HCT116 (cell line): Measurements from ENCODE around the gene THRAP3. TPM values are rescaled to one million over a fixed set of nuclear protein-coding genes. Genes with fewer than 3 reads are reported as not detected.

Experiments used
- CEBPB ChIP-seq: IDR thresholded peaks from 2 replicates; pipeline ENCODE4 v1.6.1; 2012; ENCODE audit warnings: low read depth
- CTCF ChIP-seq, 3 experiments: fragments of 200-600 bp in 1 of 3; sonication (generic) in 1 of 3; IDR thresholded peaks in 2 of 3; conservative IDR thresholded peaks in 1 of 3; 2 replicates each; pipeline ENCODE4 v1.5.1; 2012 to 2017; ENCODE audit warnings: low read depth in 2 of 3, low read length in 2 of 3, antibody characterized with exemption in 1 of 3, borderline replicate concordance in 1 of 3, control low read depth in 1 of 3, mild to moderate bottlenecking in 1 of 3, mixed read lengths in 1 of 3, mixed run types in 1 of 3, moderate library complexity in 1 of 3; ENCODE audit not compliant: insufficient read depth in 1 of 3
- EZH2phosphoT487 ChIP-seq: fragments of 200-600 bp; IDR thresholded peaks from 2 replicates; pipeline ENCODE4 v1.6.1; 2018; ENCODE audit warnings: antibody characterized with exemption, borderline replicate concordance
- POLR2AphosphoS5 ChIP-seq: IDR thresholded peaks from 2 replicates; pipeline ENCODE4 v1.6.1; 2011; ENCODE audit warnings: mild to moderate bottlenecking, low read depth, low read length, moderate library complexity
- RAD21 ChIP-seq: IDR thresholded peaks from 2 replicates; pipeline ENCODE4 v1.6.1; 2012; ENCODE audit warnings: low read depth, mild to moderate bottlenecking
- REST ChIP-seq: IDR thresholded peaks from 2 replicates; pipeline ENCODE4 v1.6.1; 2012; ENCODE audit warnings: low read depth
- TCF7L2 ChIP-seq: IDR thresholded peaks from 2 replicates; pipeline ENCODE4 v1.7.0; 2011; ENCODE audit warnings: borderline replicate concordance, inconsistent platforms; ENCODE audit not compliant: insufficient read depth, insufficient read length; ENCODE audit errors: extremely low read depth
- YY1 ChIP-seq: IDR thresholded peaks from 2 replicates; pipeline ENCODE4 v1.6.1; 2011; ENCODE audit warnings: low read length, low read depth, moderate library complexity, mild to moderate bottlenecking; ENCODE audit not compliant: insufficient replicate concordance; ENCODE audit errors: extremely low read depth
- ZFX ChIP-seq: fragments of 450-650 bp; IDR thresholded peaks from 2 replicates; pipeline ENCODE4 v1.6.1; 2017
- total RNA-seq: library from RNA; stranded (reverse); gene quantifications from one replicate; pipeline ENCODE4 v1.2.1, GENCODE V29; 2021; ENCODE audit not compliant: unreplicated experiment

The THRAP3 gene
- total RNA-seq, 1 experiment from 2014 or later: 144 TPM

DNA sequence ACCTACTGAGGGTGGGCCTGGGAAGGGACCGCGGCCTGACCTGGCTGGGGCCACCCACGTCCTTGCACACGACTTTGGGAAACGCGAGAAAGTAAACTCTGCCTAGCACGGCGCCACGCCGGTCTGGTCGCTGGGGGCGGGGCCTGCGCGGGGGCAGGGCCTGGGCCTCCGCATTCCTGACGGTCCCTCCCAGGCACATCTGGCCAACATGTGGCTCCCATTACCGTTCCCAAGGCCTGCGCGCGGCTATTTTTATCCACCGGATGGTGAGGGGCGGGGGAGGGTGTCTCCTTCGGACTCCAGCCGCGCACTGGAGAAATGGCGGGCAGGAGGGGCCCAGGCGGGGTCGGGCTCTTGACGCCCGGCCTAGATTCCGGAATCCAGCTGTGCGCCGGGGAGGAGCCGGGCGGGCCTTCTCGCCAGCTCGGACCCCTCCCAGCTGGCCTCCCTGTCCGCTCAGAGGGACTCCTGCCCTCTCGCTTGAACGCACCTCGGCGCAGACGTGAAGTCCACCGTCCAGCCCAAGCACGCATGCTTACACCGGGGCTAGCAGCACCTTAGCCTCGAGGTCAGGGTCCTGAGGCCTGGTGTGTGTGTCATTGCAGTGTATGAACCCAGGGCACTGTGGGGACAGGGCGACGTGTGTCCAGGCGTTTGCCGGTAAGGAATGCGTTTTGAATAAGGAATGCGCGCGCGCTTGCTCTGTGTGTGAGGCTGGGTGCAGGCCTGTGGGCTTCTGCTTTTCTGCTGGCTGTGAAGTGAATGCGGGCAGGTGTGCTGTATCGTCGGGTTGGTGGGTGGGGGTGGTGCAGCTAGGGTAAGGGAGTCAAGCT, 97.1 kb downstream of the THRAP3 start (continued):
- no peak for TF ChIP-seq CEBPB
- peak; percentile 18; the same call in 1 of the 2 replicates for TF ChIP-seq ZFX
- TF ChIP-seq POLR2AphosphoS5: peak; percentile 66
- peak; percentile 47 for TF ChIP-seq TCF7L2
- TF ChIP-seq REST: no peak
- TF ChIP-seq EZH2phosphoT487: no peak
- no peak for TF ChIP-seq RAD21
- no peak for TF ChIP-seq CTCF (IDR thresholded peaks at IDR 0.05 in 2 of 3, conservative IDR thresholded peaks at IDR 0.05 in 1 of 3; ENCODE audit: borderline replicate concordance in 1 of 3, insufficient read depth in 1 of 3, low read depth in 2 of 3, low read length in 2 of 3)
- peak; percentile 64 for TF ChIP-seq YY1
